GM19193 (cell line): Measurements from ENCODE around the gene LPIN2.

Experiments
- POLR2A ChIP-seq: IDR thresholded peaks from 4 replicates; pipeline ENCODE4 v1.6.1; 2011; ENCODE audit not compliant: insufficient read depth, insufficient read length; ENCODE audit errors: extremely low read depth

Gene LPIN2

GRCh38 chr18:2978208-2978607, 34.7 kb downstream of the LPIN2 start:
- no peak for TF ChIP-seq POLR2A

DNA sequence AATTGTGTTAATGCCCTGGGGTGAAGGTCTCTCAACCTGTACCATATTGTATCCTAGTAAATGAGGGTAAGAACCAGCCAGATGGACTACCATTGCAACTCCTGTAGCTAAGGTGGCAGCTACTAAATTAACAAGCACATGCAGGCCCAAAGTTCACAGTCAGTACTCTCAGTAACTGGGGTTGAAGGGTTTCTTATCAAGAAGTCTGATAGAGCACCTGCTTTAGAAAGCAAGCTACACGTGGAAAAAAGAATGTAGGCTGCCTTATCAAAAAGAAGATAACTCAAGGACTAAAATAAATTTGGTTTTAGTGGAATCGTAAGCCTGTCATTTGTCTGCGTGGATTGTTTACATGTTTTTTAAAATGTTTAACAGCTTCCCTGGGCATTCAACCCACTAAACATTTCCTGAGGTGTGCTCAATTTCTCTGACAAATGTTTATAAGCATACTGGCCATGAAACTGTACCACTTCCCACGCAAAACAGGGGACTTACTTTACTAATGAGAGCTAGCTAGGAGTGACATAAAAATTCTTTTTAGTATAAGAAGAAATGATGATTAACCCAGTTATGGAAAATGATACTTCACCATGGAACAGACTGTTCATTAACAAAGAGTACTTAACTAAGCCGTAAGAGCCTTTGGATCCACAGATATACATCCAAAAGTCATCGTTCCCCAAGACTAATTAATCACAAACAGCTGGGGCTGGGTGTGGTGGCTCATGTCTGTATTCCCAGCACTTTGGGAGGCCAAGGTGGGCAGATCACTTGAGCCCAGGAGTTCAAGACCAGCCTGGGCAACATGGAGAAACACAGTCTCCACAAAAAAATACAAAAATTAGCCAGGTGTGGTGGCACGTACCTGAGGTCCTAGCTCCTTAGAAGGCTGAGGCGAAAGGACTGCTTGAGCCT, 36.5 kb downstream of the LPIN2 start:
- no peak for TF ChIP-seq POLR2A

- TF ChIP-seq POLR2A, result no peak
Observed at GRCh38 chr18:2974731-2975130, 38.2 kb downstream of the LPIN2 start.

DNA sequence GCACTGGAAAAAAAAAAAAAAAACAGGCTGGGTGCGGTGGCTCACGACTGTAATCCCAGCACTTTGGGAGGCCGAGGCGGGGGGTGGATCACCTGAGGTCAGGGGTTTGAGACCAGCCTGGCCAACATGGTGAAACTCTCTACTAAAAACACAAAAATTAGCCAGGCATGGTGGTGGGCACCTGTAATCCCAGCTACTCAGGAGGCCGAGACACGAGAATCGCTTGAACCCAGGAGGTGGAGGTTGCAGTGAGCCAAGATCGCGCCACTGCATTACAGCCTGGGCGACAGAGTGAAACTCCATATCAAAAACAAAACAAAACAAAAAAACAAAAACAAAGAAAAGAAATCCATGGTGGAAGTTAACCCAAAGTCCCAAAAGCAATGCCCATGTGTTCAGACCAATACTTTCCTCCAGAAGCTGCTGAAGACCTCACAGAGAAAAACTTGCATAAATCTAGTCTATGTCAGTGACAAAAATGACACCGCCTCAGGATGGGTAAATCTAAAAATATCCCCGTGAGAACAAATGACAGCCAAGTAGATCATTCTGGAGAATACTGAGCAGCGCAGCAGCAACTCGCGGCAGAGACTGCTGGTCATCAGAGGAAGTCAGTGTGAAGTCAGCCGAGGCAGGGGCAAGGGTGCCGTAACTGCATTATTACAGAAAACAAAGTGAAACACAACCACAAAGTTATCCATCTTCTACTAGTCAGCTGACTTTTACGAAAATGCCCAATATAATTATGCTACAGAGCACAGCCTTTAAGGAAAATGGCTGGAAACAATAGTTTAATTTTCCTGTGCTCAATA, 41.0 kb downstream of the LPIN2 start:
- peak; percentile 67 for TF ChIP-seq POLR2A

- TF ChIP-seq POLR2A, result peak; percentile 0
Observed at GRCh38 chr18:2970772-2971659, 41.9 kb downstream of the LPIN2 start.

DNA sequence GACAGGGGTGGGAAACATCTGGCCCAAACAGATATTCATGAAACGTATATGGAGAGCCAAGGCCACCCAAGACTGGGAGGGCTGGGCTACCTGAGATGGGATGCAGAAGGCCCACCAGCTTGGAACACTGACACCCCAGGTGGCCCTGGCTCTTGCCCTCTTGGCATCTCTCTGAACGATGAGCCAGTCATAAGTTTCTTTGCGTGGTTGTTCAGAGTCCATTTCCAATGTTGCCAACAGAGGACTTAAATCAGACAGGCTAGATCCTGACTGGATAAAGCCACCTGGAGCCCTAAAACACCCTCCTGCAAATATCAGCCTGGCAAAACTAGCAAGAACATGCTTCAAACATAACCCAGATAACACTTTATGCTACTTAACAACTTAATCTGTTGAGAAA, 42.6 kb downstream of the LPIN2 start:
- no peak for TF ChIP-seq POLR2A

DNA sequence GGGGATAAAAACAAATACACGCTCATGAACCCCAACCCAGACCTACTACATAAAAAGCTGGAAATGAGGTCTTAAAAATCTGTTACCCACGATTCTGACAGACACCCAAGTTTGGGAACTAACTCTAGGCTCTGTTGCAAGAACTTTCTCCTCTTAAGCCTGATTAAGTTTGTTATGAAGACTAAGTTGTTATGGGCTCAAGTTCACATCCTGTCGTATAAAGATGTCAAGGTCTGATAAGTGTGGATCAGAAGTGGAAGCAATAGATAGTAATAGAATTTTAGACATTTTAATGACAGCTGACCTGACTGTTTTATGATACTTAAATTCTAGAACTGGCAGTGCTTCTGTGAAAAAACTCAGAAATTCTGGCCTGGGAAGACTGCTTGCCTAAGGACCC, 43.2 kb downstream of the LPIN2 start:
- TF ChIP-seq POLR2A, result no peak

- TF ChIP-seq POLR2A, result no peak
Observed at GRCh38 chr18:2968606-2969005, 44.3 kb downstream of the LPIN2 start.

GRCh38 chr18:2967820-2968219, 45.1 kb downstream of the LPIN2 start:
- no peak for TF ChIP-seq POLR2A

- TF ChIP-seq POLR2A, result no peak
Observed at GRCh38 chr18:2967357-2967756, 45.6 kb downstream of the LPIN2 start.

DNA sequence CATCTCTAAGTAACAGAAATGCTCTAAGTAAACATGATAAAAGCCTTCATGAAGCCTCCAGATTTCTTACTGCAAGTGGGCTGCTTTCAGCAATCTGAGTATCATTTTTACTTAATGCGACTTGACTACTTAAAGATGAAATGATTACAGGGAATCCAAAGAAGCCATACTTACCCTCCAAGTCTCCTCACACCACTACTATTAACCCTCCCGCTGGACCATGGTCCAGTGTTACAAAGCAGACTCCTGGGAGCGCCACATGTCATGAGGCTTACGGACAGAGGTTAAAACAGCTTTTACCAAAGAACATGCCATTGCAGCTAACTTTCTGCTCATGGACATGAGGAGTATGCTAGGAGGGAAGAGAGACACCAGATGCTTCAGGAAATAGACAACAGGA, 46.4 kb downstream of the LPIN2 start:
- TF ChIP-seq POLR2A, result no peak

GRCh38 chr18:2965797-2966196, 47.1 kb downstream of the LPIN2 start:
- no peak for TF ChIP-seq POLR2A

DNA sequence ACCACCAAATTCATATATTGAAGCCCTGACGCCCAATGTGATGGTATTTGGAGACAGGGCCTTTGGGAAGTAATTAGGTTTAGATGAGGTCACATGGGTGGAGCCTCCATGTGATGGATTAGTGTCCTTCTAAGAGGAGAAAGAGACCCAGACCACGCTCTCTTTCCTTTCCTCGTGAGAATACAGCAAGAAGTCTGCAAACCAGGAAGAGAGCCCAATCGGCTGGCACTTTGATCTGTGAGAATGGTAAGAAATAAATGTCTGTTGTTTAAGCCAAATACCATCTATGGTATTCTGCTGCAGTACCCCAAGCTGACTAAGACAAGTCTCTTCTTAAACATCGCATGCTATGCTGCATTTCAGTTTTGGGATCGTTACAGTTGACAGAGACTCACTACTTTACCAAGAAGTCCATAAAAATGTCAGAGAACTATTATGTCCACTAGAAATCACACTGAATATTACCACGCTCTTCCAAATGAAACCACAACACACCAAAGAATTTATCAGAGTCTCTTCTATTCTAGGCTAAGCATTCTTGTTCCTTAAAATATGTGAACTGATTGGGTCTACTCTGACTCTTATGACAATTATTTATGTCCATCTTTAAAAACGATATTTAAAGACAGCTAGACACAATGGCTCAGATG, 48.5 kb downstream of the LPIN2 start:
- no peak for TF ChIP-seq POLR2A
